GM23338 (cell line): Measurements from ENCODE around the gene MRPS7. TPM values are rescaled to one million over a fixed set of nuclear protein-coding genes. Genes with fewer than 3 reads are reported as not detected.

Experiments used
- ATAC-seq: fragments of 200-7000 bp; cut with Tn5 transposase; 3 replicates; pipeline ENCODE4 v1.9.1; 2020
- DNase-seq: peaks from one replicate; pipeline ENCODE4 v3.0.0-alpha.2; 2015; ENCODE audit warnings: low spot score
- H2AFZ ChIP-seq: fragments of 200-600 bp; sonication (generic); 2 replicates; pipeline ENCODE4 v1.8.0; 2016; ENCODE audit warnings: antibody characterized with exemption, mild to moderate bottlenecking, moderate library complexity
- H3F3A ChIP-seq: fragments of 200-600 bp; sonication (generic); replicated peaks from 2 replicates; pipeline ENCODE4 v1.8.0; 2017; ENCODE audit warnings: antibody characterized with exemption, mixed run types, low read depth
- H3K27ac ChIP-seq: fragments of 200-600 bp; sonication (generic); 2 replicates; pipeline ENCODE4 v1.6.1; 2016; ENCODE audit warnings: low read depth
- H3K27me3 ChIP-seq: fragments of 200-600 bp; sonication (generic); 2 replicates; pipeline ENCODE4 v1.8.0; 2016; ENCODE audit warnings: mild to moderate bottlenecking, mixed run types, moderate library complexity; ENCODE audit not compliant: insufficient read depth
- H3K36me3 ChIP-seq: fragments of 200-600 bp; sonication (generic); 2 replicates; pipeline ENCODE4 v1.8.0; 2016; ENCODE audit warnings: mild to moderate bottlenecking; ENCODE audit not compliant: insufficient read depth
- H3K4me1 ChIP-seq: fragments of 200-600 bp; sonication (generic); 2 replicates; pipeline ENCODE4 v1.8.0; 2016; ENCODE audit warnings: mild to moderate bottlenecking, moderate library complexity; ENCODE audit not compliant: insufficient read depth
- H3K4me2 ChIP-seq: fragments of 200-600 bp; sonication (generic); 2 replicates; pipeline ENCODE4 v1.7.1; 2017; ENCODE audit warnings: mixed run types
- H3K4me3 ChIP-seq: fragments of 200-600 bp; sonication (generic); 2 replicates; pipeline ENCODE4 v1.6.1; 2016; ENCODE audit warnings: mixed run types
- H3K79me2 ChIP-seq: fragments of 200-600 bp; sonication (generic); replicated peaks from 2 replicates; pipeline ENCODE4 v1.8.0; 2017; ENCODE audit warnings: mild to moderate bottlenecking; ENCODE audit not compliant: insufficient read depth
- H3K9me2 ChIP-seq: fragments of 200-600 bp; sonication (generic); 2 replicates; pipeline ENCODE4 v1.8.0; 2017; ENCODE audit not compliant: insufficient read depth
- H4K20me1 ChIP-seq: fragments of 200-600 bp; sonication (generic); replicated peaks from 2 replicates; pipeline ENCODE4 v1.8.0; 2017; ENCODE audit warnings: mild to moderate bottlenecking; ENCODE audit not compliant: insufficient read depth
- H3K27ac Mint-ChIP-seq: 2 replicates; pipeline ENCODE4 v1.8.0; 2020; ENCODE audit warnings: inconsistent platforms, mild to moderate bottlenecking, moderate library complexity, mixed read lengths
- H3K27me3 Mint-ChIP-seq: 3 replicates; pipeline ENCODE4 v1.8.0; 2022; ENCODE audit warnings: low read depth, mild to moderate bottlenecking, moderate library complexity, mixed read lengths, inconsistent platforms; ENCODE audit not compliant: insufficient read depth, poor library complexity
- H3K36me3 Mint-ChIP-seq: 3 replicates; pipeline ENCODE4 v1.8.0; 2021; ENCODE audit warnings: low read depth, mild to moderate bottlenecking, inconsistent platforms, moderate library complexity, mixed read lengths
- H3K4me1 Mint-ChIP-seq: 3 replicates; pipeline ENCODE4 v1.8.0; 2020; ENCODE audit warnings: mild to moderate bottlenecking, inconsistent platforms, mixed read lengths
- H3K4me3 Mint-ChIP-seq: 3 replicates; pipeline ENCODE4 v1.8.0; 2021; ENCODE audit warnings: moderate library complexity, mild to moderate bottlenecking, inconsistent platforms, mixed read lengths
- H3K9me3 Mint-ChIP-seq: 3 replicates; pipeline ENCODE4 v1.8.0; 2020; ENCODE audit warnings: moderate library complexity, mild to moderate bottlenecking, inconsistent platforms, mixed read lengths
- CREB1 ChIP-seq: fragments of 250-450 bp; sonication (Bioruptor Pico); IDR thresholded peaks from 2 replicates; pipeline ENCODE4 v1.5.0; 2020; ENCODE audit warnings: low read depth, mild to moderate bottlenecking, moderate library complexity
- EZH2 ChIP-seq: fragments of 200-600 bp; sonication (generic); IDR thresholded peaks from one replicate; pipeline ENCODE4 v1.8.0; 2017; ENCODE audit warnings: antibody characterized with exemption, mild to moderate bottlenecking, low read depth; ENCODE audit not compliant: unreplicated experiment
- EZH2phosphoT487 ChIP-seq: fragments of 200-600 bp; sonication (generic); IDR thresholded peaks from one replicate; pipeline ENCODE4 v1.8.1; 2018; ENCODE audit warnings: antibody characterized with exemption; ENCODE audit not compliant: unreplicated experiment
- JUNB ChIP-seq: IDR thresholded peaks from one replicate; pipeline ENCODE4 v1.6.1; 2016; ENCODE audit warnings: antibody characterized with exemption; ENCODE audit not compliant: unreplicated experiment
- NANOG ChIP-seq: IDR thresholded peaks from 2 replicates; pipeline ENCODE4 v1.6.1; 2016; ENCODE audit warnings: antibody characterized with exemption, borderline replicate concordance
- POLR2AphosphoS5 ChIP-seq: IDR thresholded peaks from 2 replicates; pipeline ENCODE4 v1.6.1; 2016; ENCODE audit warnings: antibody characterized with exemption, low read depth
- STAT1 ChIP-seq: IDR thresholded peaks from one replicate; pipeline ENCODE4 v1.6.1; 2016; ENCODE audit warnings: antibody characterized with exemption; ENCODE audit not compliant: unreplicated experiment
- ZNF114 ChIP-seq: fragments of 250-450 bp; sonication (Bioruptor Pico); IDR thresholded peaks from 2 replicates; pipeline ENCODE4 v1.5.0; 2020; ENCODE audit warnings: mild to moderate bottlenecking, moderate library complexity
- ZNF331 ChIP-seq: fragments of 250-450 bp; sonication (Bioruptor Pico); IDR thresholded peaks from 2 replicates; pipeline ENCODE4 v1.5.0; 2020; ENCODE audit warnings: low read depth, mild to moderate bottlenecking, moderate library complexity
- ZNF462 ChIP-seq: fragments of 250-450 bp; sonication (Bioruptor Pico); IDR thresholded peaks from 2 replicates; pipeline ENCODE4 v1.5.0; 2020; ENCODE audit warnings: mild to moderate bottlenecking, moderate library complexity
- polyA plus RNA-seq: library from polyadenylated mRNA; unstranded; fragments of >200 nt; fragmentation: Nextera tagmentation; extraction: Ambion mirVana; gene quantifications from 2 replicates; pipeline ENCODE4 v1.2.1, GENCODE V29; 2016
- total RNA-seq: library from RNA; depleted of rRNA; stranded (reverse); fragments of >200 nt; shearing (Covaris generic); gene quantifications from 2 replicates; pipeline ENCODE4 v1.2.3, GENCODE V29; 2014
- TF ChIP-seq, protein P1 (sequence below): IDR thresholded peaks from 2 replicates; pipeline ENCODE4 v1.6.1; 2016; ENCODE audit warnings: antibody characterized with exemption

MRPS7 gene
- total and polyA plus RNA-seq, 2 experiments from 2014 or later = 60.6 to 114 TPM

DNA sequence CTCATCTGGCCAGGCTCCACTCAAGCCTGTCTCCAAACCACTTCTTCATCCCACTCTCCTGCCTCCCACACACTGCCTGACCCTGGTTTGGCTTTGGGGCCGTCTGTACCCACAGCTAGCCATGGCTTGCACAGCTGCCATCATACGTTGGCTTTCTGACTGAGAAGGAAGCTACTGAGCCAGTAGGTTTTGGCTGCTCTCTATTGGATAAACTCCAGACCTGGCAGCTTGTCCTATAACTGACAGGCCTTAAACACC is 5.4 kb downstream of the MRPS7 start:
- Histone ChIP-seq H3K36me3 (peaks cover 19% of the 10 kb centered on the region), H3K27me3 (no peaks in the 10 kb centered on the region), H3K4me1 (peaks cover 10% of the 10 kb centered on the region), H3F3A (peaks cover 49% of the 10 kb centered on the region), H2AFZ (no peak overlapping the region), H3K79me2 (peaks cover 24% of the 10 kb centered on the region), H3K4me2 (no peak overlapping the region), H3K9me2 (no peaks in the 10 kb centered on the region), H3K4me3 (no peak overlapping the region), H4K20me1 (no peaks in the 10 kb centered on the region; the same call in 1 of the 2 replicates), H3K27ac (0 out of 2 replicates have a peak overlapping the region, but pooled peaks have one; percentile 70)
- TF ChIP-seq EZH2 (no peak), POLR2AphosphoS5 (peak; percentile 1; the same call in 1 of the 2 replicates)
- Mint-ChIP-seq H3K9me3 (no peaks in the 10 kb centered on the region), H3K4me3 (no peak overlapping the region; the same call in 2 of the 3 replicates), H3K4me1 (peaks cover 31% of the 10 kb centered on the region), H3K36me3 (peaks cover 51% of the 10 kb centered on the region; the same call in 2 of the 3 replicates), H3K27ac (no peak overlapping the region), H3K27me3 (peaks cover 11% of the 10 kb centered on the region)
- DNase-seq = no peak
- ATAC-seq = no peak

DNA sequence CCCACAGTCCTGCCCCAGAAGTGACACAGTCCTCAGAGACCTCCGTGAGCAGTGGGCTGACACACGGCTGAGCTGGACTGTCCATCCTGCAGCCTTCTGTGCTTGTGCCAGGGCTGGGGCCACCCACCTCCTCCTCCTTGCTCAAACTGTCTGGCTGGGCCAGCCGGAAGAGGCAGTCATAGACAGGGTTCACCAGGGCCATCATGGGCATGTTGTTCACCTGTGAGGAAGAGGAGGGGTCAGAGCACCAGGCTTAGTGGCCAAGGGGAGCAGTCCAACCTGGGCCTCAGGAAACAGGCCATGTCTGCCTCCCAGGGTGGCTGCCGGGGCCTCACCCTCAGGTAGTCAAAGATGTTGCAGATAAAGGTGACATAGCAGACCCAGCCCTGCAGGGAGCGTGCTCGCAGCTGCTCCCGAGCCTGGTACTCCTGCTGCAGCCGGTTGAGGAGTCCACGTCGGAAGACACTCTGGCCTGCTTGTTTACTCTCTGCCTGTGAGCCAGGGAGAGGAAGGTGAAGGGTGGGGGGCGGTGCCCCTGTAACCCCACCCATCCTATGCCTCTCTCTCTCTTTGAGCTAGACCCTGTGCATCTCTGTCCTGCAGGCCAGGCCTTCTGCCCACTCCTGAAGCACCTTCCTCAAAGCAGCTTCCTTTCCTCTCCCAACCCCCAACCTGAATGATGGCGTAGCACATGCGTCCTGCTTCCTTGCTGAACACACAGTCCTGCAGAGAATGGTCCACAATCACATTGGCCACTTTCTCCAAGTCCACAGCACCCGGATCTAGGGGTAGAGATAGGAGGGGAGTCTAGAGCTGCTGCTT is 5.9 kb downstream of the MRPS7 start:
- ATAC-seq (peak; percentile 66), DNase-seq (peak; percentile 89)
- Histone ChIP-seq H3K27me3 (no peaks in the 10 kb centered on the region), H3K4me2 (peak overlapping the region; percentile 60), H3K79me2 (peaks cover 18% of the 10 kb centered on the region), H4K20me1 (no peaks in the 10 kb centered on the region; the same call in 1 of the 2 replicates), H2AFZ (no peak overlapping the region), H3F3A (peaks cover 53% of the 10 kb centered on the region), H3K4me3 (no peak overlapping the region; the same call in 1 of the 2 replicates), H3K36me3 (peaks cover 19% of the 10 kb centered on the region), H3K9me2 (no peaks in the 10 kb centered on the region), H3K27ac (peak overlapping the region; percentile 83; the same call in 1 of the 2 replicates), H3K4me1 (peaks cover 10% of the 10 kb centered on the region)
- H3K36me3 Mint-ChIP-seq = peaks cover 46% of the 10 kb centered on the region; the same call in 2 of the 3 replicates
- peaks cover 26% of the 10 kb centered on the region for H3K4me1 Mint-ChIP-seq
- H3K9me3 Mint-ChIP-seq = no peaks in the 10 kb centered on the region
- peak overlapping the region; percentile 5; the same call in 2 of the 3 replicates for H3K4me3 Mint-ChIP-seq
- peaks cover 11% of the 10 kb centered on the region for H3K27me3 Mint-ChIP-seq
- peak overlapping the region; percentile 77 for H3K27ac Mint-ChIP-seq
- peak; percentile 57; the same call in 1 of the 2 replicates for TF ChIP-seq POLR2AphosphoS5
- TF ChIP-seq EZH2 = no peak
- TF ChIP-seq ZNF462 (CRISPR knock-in tag) = no peak
- TF ChIP-seq, protein P1, sequence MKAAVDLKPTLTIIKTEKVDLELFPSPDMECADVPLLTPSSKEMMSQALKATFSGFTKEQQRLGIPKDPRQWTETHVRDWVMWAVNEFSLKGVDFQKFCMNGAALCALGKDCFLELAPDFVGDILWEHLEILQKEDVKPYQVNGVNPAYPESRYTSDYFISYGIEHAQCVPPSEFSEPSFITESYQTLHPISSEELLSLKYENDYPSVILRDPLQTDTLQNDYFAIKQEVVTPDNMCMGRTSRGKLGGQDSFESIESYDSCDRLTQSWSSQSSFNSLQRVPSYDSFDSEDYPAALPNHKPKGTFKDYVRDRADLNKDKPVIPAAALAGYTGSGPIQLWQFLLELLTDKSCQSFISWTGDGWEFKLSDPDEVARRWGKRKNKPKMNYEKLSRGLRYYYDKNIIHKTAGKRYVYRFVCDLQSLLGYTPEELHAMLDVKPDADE = no peak
- TF ChIP-seq NANOG = no peak
- TF ChIP-seq STAT1 = no peak
- 0 out of 2 replicates have a peak, but pooled peaks have one; percentile 29 for TF ChIP-seq CREB1 (CRISPR knock-in tag)
- no peak for TF ChIP-seq EZH2phosphoT487
- TF ChIP-seq ZNF331 = no peak
- no peak for TF ChIP-seq JUNB
- TF ChIP-seq ZNF114 = no peak
